T-helper 1 cell (primary cell): ENCODE results near the gene NPB.

Experiments
- DNase-seq, 5 donors: peaks; one replicate each; pipeline ENCODE4 v3.0.0-alpha.2; 2012 to 2020
- total RNA-seq, 4 donors: gene quantifications; one replicate each; lab custom pipeline; 2026; lab: John Stamatoyannopoulos, UW

NPB gene
- 0 to 0.15 (median 0.08) reads per million in 4 donors for total RNA-seq

DNA sequence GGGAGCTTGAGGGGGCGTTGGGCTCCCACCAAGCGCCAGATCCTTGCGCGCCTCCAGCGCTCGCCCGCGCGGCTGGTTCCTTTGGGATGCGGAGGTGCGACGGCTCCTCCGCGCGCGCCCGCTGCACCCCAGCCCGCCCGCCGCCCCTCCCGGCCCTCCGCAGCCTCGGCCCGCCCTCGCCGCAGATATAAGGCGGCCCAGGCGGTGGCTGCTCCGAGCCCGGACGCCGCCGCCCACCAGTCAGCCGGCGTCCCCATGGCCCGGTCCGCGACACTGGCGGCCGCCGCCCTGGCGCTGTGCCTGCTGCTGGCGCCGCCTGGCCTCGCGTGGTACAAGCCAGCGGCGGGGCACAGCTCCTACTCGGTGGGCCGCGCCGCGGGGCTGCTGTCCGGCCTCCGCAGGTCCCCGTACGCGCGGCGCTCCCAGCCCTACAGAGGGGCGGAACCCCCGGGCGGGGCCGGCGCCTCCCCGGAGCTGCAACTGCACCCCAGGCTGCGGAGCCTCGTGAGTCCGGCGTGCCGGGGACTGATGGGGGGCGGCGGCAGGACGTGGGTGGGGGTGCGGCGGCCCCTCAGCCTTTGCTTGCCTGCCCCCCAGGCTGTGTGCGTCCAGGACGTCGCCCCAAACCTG is at the start of gene NPB:
NPB (plus strand) TSS at position 216 of the 630 bp plus-strand sequence; CDS start at position 256, 40 bp downstream.
- peak in 1 of 5 donors; percentile 17 for DNase-seq

DNA sequence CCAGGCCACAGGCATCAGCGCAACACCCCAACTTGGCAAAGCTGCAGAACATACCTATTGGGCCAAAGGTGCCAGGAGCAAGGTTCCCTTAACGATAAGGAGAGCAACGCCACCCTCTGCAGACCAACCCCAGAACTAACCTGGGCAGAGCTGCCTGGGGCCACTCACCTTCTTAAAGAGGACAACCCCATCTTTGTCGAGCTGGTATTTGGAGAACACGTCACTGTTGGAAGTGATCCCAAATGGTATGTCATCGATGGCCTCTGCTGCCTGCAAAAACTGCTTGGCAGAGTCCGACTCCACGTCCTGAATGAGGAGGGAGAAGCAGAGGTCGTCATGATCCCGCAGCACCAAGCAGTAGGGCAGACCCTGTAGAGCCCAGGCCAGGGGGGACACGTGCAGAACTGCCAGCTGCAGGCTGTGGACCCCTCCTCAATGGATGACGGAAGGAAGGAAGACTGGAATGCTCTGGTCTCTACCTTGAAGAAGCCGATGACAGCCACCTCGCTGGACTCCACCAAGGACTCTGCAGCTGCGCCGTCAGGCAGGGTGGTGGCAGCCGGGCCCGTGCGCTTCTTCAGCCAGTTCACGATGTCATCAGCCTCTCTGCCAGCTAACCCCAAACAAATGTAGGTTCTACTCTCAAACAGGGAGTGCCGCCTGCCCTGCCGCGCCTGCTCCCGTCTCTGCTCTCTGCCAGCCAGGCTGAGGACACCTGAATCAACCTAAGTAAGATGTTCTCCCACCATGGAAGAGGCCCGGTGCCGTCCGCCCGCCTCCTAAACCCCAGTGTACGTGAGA is 46.9 kb upstream of the NPB start:
- no peak for DNase-seq

DNA sequence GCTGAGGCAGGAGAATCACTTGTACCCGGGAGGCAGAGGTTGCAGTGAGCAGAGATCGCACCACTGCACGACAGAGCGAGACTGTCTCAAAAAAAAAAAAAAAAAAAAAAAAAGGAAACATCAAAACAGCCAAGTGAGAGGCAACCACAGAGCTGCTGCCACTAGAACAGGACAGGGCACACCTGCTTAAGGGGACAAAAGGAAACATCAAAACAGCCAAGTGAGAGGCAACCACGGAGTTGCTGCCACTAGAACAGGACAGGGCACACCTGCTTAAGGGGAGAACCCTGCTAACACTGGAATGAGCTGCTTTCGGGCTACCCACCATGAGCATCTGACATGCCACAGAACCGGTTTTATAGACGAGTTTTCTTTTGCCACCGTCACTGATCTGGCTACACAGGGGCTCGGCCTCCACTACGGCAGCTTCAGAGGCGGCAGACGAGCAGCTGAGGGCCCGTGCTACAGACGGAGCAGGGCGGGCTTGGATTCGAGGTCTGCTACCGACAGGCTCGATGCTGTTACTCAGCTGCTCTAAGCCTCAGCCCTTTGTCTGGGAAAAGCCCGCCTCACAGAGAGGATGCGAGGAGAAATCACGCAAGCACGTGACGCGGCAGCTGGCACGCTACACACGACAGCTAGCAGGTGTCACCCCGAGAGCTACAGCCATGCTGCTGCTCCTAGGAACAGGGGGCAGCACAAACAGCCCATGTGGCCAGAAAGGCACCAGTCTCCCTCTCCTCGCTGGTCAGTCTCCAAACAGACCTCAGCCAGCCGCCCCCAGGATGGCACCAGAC is 43.7 kb upstream of the NPB start:
- DNase-seq: no peak

DNA sequence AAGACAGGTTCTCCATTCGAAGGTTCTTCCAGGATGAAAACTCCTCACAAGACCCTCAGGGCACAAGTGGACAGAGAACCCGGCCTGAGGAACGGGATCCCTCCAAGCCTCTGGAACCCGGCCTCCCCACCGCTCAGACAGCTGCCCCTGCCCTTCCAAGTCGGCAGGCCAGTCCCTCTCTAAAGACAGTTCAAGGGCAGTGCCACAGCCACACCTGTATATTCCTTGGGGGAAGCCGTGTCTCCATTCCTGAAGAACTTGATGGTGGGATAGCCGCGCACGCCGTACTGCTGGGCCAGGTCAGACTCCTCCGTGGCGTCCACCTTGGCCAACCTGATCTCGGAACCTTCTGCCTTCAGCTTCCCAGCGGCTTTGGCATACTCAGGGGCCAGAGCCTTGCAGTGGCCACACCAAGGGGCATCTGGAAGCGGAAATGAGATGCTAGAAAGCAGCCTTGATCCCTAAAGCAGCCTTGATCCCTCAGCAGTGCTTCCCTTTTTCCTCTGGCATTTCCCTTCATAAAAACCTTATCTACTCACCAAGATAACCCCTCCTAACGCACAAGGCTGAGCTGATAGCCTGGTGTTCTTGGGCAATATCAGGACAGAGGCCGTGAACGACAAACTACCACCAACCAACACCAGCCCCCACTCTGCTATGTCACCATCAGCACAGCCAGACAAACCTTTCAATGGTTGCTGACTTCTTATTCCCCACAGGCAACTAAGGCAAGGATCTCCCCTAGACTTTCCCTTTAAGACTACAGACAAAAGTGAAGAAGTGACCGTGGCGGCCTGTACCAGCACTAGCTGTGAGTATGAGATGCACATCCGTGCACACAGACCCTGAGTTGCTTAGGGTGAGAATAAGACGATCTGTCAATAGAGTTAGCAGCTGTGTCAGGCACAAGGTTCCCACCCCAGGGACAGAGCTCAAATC is 42.8 kb upstream of the NPB start:
- no peak for DNase-seq

DNA sequence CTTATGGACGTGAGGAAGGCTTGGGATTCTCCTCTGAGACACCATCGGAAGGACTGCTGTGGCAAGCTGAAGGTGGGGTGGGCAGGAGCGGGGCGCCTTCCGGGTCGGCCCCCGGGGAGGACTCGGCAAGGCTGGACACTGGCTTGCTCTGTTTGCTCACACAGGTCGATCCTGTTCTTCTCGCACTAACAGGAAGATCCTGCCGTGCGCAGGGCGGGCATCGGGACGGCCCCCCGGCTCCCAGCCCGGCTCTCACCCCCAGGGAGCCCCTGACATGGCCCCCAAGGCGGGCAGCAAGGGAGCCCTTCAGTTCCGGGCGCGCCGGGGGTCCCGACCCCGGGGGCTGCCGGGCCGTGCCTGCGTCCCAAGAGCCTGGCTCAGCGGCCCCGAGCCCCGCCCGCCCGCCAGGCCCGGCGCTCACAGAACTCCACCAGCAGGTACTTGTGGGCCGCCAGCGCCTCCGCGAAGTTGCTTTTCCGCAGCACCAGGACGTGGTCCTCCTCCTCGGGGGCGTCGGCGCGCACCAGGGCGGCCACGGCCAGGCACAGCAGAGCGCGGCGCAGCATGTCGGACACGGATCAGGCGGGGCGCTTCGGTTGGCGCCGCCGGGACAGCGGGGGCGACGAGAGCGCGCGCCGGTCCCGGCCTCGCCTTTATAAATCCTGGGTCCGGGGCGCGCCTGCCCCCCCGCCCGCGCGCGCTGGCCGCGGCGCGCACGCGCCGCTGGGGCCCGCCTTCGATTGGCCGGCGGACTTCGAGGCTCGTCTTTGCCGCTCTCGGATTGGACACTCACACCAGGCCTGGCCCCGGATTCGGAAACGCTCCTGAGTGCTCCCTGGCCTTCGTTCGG is 41.9 kb upstream of the NPB start, which contains the start of gene P4HB:
P4HB (minus strand) TSS at position 630 of the 850 bp plus-strand sequence; CDS start at position 566, 64 bp downstream.
- DNase-seq: peak in 1 of 5 donors; percentile 27

DNA sequence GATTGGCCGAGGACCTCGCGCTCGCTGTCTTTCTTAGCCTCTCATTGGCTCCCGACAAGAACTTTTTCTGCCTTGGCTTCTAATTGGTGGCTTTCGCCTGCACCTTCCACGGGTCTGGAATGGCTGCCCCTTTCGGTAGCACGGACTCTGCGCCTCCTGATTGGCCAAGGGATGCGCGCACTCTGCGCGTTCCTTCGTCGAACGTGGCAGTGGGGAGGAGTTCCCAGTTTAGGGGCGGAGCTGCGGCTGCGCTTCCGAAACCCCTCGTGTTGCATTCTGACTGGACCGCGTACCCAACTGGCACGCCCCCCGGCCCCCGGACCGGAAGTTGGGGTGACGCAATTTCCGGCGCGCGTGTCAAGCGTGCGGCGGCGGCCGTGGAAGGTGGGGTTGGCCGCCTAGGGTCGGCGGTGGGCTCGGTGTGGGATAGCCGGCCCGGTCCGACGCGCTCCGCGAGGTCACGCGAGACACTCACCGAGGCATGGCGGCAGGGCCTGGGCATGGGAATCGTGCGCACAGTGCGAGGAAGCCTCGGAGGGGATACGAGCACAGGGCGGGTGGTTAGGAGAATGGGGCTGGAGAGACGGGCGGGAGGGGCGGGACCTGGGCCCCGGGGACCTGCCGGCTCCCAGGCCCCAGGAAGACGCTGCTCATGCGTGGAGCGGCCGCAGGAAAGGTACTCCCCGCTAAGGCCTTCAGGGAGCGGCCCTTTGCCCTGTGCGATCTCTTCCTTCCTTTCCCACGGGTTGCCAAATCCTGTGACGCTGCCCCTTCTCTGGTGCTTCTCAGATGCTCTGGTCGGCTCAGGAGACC is 41.1 kb upstream of the NPB start:
- peak; percentile 97 to 100 (median 98) for DNase-seq

DNA sequence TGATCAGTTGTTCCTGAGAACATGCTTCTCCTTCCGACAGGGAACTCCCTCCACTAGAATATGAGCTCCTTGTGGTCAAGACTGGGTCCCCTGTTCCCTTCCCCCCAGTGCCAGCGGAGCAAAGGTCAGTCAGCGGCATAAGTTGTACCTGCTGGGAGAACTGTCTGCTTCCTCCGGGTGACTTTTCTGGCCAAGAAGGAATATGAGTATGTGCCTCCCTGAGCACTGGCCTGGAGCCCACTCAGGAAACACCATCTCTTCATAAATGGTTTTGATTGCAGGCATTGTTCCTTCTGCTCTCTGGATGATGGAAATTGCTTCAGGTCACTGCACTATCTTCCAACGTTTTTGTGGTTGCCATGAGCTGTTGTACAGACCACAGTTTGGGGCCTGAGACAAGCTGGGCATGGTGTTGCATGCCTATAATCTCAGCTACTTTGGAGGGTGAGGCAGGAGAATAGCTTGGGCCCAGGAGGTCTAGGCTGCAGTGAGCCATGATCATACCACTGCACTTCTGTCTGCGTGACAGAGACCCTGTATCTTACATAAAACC is 38.8 kb upstream of the NPB start:
- DNase-seq: no peak

DNA sequence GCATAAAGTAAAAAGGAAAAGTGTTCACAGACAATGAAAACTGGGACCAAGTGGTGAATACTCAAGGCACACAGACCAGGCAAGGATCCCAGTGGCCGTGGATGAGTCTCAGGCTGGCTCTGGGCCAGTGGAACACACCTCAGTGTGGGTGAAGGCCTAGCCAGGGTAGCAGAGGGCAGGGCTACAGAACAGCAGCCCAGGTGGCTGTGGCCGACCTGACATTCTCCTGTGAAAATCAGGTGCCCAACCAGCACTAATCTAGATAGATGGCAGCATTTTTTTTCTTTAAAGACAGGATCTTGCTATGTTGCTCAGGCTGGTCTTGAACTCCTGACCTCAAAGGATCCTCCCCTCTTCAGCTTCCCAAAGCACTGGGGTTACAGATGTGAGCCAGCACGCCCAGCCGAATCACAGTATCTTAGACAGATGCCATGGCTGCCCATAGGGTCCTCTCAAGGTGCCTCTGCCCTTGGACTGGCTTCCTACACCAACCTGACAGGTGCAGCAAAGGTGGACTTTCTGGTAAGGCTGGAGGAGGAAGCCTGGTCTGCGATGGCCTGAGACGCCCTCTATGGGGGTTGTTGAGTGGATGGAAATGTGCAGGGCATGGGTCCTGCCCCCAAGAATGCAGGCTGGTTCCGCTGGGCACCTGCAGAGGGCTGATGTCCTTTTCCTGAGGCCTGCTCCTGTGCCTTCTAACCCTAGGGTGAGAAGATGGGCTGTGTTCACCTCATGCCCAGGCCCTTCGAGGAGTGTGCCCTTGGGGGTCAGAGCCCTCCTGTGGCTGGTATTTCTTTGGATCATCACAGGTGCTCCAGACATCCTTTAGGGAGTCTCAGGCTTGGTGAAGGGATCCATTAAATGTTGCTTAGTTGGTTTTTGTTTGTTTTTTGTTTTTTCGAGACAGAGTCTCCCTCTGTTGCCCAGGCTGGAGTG is 37.9 kb upstream of the NPB start:
- no peak for DNase-seq

DNA sequence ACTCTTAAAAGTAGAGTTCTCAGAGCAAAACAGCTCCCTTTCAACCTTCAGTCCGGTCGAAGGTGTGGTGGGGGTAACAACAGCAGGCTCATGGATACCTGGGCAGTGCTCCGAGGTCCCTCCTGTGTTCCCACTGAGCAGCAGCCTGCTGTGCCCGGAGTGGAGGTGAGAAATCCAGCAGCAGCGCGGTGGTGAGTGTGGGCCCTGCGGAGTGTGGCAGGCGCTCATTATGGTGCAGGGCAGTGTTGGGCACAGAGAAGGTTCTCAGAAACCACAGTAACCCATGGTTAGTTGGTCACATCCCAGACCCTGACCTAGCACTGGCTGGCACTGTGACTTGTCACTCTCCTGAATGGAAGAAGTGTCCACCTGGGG is 36.7 kb upstream of the NPB start:
- no peak for DNase-seq

DNA sequence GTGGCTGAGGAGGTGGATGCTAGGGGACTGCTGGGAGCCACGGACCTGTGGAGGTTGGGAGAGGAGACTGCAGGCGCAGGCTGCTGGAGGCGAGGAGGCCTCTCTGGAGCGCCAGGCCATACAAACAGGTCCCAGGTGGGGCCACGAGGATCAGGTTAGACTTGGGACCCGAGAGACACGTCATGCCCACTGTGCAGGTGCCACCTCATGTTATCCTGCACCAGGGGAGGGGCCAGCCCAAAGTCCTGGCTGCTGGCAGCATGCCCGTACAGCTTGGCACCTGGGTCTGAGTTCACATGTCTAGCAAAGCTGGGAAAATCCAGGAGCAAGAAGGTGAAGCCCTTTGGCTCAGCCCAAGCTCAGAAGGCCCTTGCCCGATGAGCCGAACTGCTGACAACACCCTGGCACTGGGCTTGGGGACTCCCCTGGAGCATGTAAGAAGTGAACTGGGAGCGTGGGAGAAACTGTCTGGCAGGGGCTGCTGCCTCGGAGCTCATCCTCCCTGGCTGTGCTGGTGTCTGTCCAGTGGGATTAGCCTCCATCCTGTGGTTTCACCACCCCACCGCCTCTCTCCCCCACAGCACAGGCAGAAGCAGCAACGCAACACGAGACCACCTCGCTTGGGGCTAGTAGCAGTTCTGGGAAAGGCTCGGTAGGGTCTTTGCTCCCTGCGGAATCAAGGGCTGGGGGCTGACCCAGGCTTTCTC is 36.2 kb upstream of the NPB start:
- DNase-seq: no peak

DNA sequence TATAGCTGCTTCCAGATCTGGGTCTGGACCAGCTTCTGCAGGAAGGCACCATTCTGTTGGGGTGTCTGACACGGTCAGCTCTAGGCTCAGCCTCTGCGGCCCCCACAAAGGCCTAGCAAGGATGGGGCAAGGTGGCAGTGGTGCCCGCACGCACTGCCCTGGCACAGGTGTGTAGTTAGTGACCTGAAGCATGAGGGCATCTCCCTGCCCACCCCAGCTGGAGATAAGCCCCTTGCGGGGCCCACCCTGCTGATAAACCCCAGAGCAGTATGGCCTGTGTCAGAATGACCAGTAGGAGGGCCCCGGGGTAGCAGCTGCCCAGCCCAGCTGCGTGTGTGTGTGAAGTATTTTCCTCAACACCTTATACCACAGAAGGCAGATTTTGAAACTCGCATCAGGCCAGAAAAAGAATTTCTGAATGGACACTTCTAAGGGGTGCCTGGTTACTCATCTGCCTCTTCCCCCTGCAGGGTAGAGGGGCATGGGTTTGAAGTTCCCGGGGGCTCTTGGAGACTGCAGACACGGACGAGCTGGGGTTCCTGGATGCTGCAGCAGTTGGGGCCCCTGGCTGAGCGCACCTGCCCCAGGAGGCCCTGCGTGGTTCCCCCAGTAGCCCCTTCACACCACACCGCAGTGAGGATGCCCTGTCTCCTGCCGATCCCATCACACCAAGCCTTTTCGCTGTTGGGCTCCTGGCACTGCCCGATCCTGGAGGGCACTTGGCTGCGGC is 35.4 kb upstream of the NPB start:
- no peak for DNase-seq

DNA sequence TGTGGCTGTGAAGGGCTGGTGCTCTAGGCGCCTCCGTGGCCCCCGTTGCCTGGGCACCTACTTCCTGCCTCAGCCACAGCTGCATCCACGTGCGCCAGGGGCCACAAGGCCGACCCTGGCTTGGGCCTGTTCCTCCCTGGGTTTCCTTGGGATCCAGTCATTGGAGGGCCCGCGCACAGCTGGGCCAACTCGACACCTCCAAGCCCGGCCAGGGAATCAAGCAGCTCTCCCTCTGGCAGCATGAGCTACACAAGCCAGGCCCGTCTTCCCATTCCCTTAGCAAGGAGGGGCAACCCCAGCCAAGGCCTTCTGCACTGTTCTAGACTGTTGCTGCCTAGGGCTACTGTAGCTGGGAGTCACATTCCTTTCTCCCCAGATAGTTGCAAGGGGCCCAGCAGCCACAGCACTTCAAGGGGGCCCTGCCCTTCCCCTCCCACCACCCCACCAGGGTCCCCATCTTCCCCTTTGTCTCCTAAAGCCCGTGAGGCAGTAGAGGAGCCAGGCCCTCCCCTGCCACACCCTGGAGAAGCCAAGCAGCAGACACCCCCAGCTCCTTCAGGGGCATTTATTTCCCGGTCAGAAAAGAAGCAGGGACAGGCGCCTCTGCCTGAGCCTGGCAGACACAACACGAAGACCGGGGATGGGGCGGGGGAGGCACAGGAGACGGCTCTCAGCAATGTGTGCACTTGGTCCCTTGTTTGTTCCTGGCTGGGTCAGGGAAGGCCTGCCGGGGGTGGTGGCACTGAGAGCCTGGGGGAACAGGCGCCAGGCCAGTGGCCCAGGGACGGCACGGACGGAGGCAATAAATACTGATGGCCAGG is 34.7 kb upstream of the NPB start:
- DNase-seq: no peak

DNA sequence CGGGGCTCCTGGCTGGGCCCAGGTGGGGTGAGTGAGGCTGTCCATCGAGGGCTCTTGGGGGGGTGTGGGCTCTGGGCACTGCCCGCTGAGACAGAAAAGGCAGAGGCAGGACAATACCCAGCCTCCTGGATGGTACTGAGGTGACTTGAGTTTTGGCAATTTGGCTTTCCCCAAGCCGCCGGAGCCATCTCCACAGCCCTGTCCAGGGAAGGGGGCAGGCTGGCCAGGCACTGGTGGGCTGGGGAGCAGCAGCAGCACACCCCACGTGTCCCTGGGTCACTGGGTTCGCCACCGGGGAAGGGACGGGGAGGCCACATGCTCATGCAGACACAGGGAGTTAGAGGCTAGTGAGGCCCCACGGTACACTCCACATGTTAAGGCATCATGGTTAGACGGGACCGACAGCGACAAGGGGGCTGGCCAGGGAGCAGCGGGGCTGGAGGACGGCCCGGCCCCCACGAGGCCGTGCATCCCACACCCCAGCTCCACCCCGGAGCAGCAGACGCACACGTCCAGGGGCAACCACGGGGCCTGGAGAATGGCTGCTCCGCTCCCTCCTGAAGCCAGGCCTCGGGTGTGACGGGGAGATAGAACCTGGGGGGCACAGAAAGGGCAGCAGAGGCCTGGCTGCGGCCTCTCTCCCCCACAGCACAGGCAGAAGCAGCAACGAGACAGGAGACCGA is 33.9 kb upstream of the NPB start:
- no peak for DNase-seq

DNA sequence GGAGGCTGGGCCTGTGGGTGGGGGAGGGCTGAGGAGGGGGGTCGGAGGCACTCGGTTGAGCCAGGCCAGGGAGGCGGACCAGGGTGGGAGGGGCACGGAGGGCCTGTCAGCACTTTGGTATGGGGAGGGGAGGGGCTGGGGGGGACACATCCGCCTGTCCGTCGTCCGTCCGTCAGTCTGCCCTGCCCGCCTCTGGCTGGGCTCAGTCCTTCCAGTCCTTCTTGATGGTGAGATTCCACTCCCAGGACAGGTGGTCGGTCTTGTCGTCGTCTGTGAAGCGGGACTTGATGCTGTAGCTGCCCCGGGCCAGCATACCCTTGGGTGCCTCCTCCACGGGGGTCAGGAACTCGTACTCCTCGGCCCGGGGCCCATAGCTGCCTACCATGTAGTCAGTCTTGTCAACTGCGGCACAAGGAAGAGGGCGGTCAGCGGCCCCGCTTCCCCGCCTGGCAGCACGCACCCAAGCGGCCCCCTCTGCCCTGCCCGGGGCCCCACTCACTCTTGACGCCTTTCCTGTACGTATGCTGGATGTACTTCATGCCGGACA is 33.3 kb upstream of the NPB start:
- no peak for DNase-seq
